Peyer's patch (tissue), 4 donors: ENCODE data around the gene CDH1. TPM values are rescaled to one million over a fixed set of nuclear protein-coding genes. Genes with fewer than 3 reads are reported as not detected.
"Not testable (repeated sequence)": the region's sequence is repeated elsewhere in the genome, so short reads cannot be mapped to it uniquely, and the experiment has no call there.

Experiments
- DNase-seq, 3 donors: peaks; one replicate each; pipeline ENCODE4 v3.0.0-alpha.2; 2017 to 2019
- H3K27ac ChIP-seq, 4 donors: fragments of 200-600 bp; sonication (generic); one replicate each; pipeline ENCODE4 v1.5.1; 2016 to 2019
- H3K27me3 ChIP-seq, 2 donors: fragments of 200-600 bp; sonication (generic); one replicate each; pipeline ENCODE4 v1.5.1; 2019
- H3K36me3 ChIP-seq, 3 donors: fragments of 200-600 bp; sonication (generic); one replicate each; pipeline ENCODE4 v1.5.1; 2016 to 2019
- H3K4me1 ChIP-seq, 4 donors: fragments of 200-600 bp; sonication (generic); one replicate each; pipeline ENCODE4 v1.5.1; 2016 to 2019
- H3K4me3 ChIP-seq, 4 donors: fragments of 200-600 bp; sonication (generic); 1 replicate in 3 of 4; 2 replicates in 1 of 4; pipeline ENCODE4 v1.5.1; 2016 to 2019; ENCODE audit warnings: mild to moderate bottlenecking in 1 of 4
- H3K9me3 ChIP-seq, 4 donors: fragments of 200-600 bp; sonication (generic); one replicate each; pipeline ENCODE4 v1.5.1; 2016 to 2019; ENCODE audit warnings: mild to moderate bottlenecking in 1 of 4
- POLR2A ChIP-seq, 2 donors: fragments of 450-650 bp; IDR thresholded peaks; one replicate each; pipeline ENCODE4 v1.5.1; 2017; ENCODE audit warnings: antibody characterized with exemption in 2 of 2, mild to moderate bottlenecking in 2 of 2, moderate library complexity in 2 of 2
- total RNA-seq, 4 donors: library from RNA; depleted of rRNA; stranded (reverse); fragments of >200 nt; gene quantifications; one replicate each; pipeline ENCODE4 v1.1.0, GENCODE V29; 2016
- TF ChIP-seq, protein P1 (sequence below), 6 experiments: fragments of 450-650 bp in 4 of 6; fragments of 200-600 bp in 2 of 6; sonication (generic) in 1 of 6; IDR thresholded peaks; one replicate each; pipeline ENCODE4 v1.5.1; 2017 to 2019; ENCODE audit warnings: antibody characterized with exemption in 6 of 6, mild to moderate bottlenecking in 3 of 6, moderate library complexity in 1 of 6

The CDH1 gene
- total RNA-seq, 4 donors from 2014 or later = 56.9 to 612 (median 429) TPM

DNA sequence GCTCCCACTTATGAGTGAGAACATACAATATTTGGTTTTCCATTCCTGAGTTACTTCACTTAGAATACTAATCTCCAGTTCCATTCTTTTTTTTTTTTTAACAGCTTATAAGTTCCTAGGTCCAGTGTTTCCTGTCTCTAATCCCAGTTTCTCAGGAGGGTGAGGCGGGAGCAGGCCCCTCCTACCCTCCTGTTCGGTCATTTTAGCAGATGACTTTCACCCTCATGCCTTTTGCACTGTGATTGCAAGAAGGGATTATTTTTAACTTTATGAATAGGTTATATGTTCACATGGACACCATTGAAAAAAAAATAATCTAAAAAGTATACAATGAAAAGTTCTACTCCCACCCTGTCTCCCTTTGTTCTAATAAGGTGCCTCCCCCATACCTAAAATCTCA, 47.6 kb downstream of the CDH1 start:
- H3K4me1 ChIP-seq = peaks cover 0 to 8% (median 0%) of the 10 kb centered on the region in 4 donors
- no peak overlapping the region for H3K27ac ChIP-seq
- TF ChIP-seq, protein P1, sequence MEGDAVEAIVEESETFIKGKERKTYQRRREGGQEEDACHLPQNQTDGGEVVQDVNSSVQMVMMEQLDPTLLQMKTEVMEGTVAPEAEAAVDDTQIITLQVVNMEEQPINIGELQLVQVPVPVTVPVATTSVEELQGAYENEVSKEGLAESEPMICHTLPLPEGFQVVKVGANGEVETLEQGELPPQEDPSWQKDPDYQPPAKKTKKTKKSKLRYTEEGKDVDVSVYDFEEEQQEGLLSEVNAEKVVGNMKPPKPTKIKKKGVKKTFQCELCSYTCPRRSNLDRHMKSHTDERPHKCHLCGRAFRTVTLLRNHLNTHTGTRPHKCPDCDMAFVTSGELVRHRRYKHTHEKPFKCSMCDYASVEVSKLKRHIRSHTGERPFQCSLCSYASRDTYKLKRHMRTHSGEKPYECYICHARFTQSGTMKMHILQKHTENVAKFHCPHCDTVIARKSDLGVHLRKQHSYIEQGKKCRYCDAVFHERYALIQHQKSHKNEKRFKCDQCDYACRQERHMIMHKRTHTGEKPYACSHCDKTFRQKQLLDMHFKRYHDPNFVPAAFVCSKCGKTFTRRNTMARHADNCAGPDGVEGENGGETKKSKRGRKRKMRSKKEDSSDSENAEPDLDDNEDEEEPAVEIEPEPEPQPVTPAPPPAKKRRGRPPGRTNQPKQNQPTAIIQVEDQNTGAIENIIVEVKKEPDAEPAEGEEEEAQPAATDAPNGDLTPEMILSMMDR (IDR thresholded peaks at IDR 0.05) = no peak
- TF ChIP-seq POLR2A (IDR thresholded peaks at IDR 0.05) = no peak
- H3K27me3 ChIP-seq = no peaks in the 10 kb centered on the region
- peaks cover 0 to 21% (median 0%) of the 10 kb centered on the region in 3 donors for H3K36me3 ChIP-seq
- H3K4me3 ChIP-seq = no peak overlapping the region
- no peaks in the 10 kb centered on the region for H3K9me3 ChIP-seq
- no peak for DNase-seq

GRCh38 chr16:68785715-68786114, 48.6 kb downstream of the CDH1 start:
- TF ChIP-seq, protein P1 (IDR thresholded peaks at IDR 0.05) = no peak
- TF ChIP-seq POLR2A (IDR thresholded peaks at IDR 0.05) = no peak
- Histone ChIP-seq H3K9me3 (no peaks in the 10 kb centered on the region), H3K27me3 (no peaks in the 10 kb centered on the region), H3K4me3 (no peak overlapping the region), H3K4me1 (peaks cover 0 to 17% (median 0%) of the 10 kb centered on the region in 4 donors), H3K27ac (no peak overlapping the region), H3K36me3 (peaks cover 0 to 20% (median 0%) of the 10 kb centered on the region in 3 donors)
- no peak for DNase-seq

DNA sequence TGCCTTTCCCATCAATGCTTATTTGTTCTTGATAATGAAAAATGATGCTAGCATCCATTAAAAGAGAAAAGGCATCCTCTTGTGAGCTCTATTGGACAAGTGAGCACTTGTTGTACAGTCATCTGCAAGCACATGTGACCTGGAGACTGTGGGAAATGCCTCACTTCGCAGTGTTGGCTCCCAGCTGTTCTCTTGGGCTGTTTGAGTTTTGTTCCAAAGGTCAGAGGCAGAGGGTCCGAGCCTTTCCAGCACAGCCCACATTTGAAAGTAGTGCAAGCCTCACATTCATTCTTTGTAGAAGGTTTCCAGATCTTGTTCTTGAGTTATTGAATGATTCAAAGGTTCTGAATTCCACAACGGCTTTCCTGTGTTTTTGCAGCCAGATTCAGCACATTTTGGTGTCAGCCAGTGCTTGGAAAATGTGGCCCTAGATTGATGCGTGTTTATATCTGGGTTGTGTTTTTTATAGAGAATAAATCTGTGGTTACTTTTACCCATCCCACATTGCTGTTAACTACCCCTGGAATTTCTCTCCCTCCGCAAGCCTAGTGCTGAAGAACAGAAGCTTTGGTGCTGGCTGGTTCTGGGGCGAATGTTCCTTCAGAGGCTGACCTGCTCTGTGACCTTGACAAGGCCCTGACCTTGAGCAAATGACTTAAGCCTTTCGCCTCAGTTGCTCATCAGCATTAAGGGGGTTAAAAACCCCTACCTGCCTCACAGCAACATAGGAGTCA, 49.8 kb downstream of the CDH1 start:
- Histone ChIP-seq H3K27ac (peak overlapping the region in 1 of 4 donors; percentile 17), H3K9me3 (no peaks in the 10 kb centered on the region), H3K36me3 (peaks cover 0 to 9% (median 0%) of the 10 kb centered on the region in 3 donors), H3K27me3 (no peaks in the 10 kb centered on the region), H3K4me3 (no peak overlapping the region), H3K4me1 (peaks cover 0 to 26% (median 0%) of the 10 kb centered on the region in 4 donors)
- TF ChIP-seq, protein P1 (IDR thresholded peaks at IDR 0.05) = no peak
- TF ChIP-seq POLR2A (IDR thresholded peaks at IDR 0.05) = no peak
- peak in 1 of 3 donors; percentile 52 for DNase-seq

DNA sequence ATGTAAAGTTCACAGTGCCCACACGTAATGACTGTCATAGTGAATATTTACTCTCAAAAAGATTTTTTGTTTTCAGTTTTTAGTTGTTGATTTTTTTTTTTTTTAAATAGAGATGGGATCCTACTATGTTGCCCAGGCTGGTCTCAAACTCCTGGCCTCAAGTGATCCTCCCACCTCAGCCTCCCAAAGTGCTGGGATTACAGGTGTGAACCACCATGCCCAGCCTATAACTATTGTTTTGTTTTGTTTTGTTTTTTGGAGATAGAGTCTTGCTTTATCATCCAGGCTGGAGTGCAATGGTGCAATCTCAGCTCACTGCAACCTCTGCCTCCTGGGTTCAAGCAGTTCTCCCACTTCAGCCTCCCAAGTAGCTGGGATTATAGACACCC, 50.3 kb downstream of the CDH1 start:
- H3K4me1 ChIP-seq = peaks cover 0 to 26% (median 0%) of the 10 kb centered on the region in 4 donors
- H3K27me3 ChIP-seq, H3K27ac ChIP-seq, H3K4me3 ChIP-seq, H3K9me3 ChIP-seq, DNase-seq, H3K36me3 ChIP-seq: not testable (repeated sequence)

DNA sequence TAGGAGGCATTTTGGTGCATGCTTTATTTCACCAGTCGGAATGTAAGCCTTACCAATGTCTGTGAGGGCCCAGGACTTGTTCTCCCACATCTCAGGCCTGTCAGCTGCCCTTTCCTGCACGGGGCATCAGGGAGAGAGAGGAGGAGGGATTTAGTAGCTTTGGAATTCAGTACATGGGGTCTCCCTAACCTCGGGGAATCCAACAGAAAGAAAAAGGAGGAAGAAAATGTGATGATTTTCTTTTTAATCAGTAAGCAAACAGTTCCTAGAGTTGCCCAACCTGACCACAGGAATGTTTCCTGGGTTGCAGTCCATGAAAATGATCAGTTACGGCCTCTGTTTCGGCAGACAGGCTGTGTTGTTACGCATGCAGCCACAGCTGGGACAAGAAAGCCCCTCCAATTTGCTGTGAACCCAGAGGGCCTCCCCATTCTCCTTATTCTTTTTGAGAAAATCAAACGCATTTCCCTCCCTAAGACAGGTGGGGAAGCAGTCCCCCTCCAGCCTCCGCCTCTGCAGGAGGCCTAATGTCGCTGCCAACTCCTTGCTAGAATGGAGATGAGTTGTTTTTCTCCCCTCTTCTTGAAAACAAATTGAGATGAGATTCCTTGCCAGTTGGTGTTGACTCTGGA, 53.2 kb downstream of the CDH1 start:
- Histone ChIP-seq H3K4me3 (no peak overlapping the region), H3K9me3 (no peaks in the 10 kb centered on the region), H3K27ac (peak overlapping the region in 2 of 4 donors; percentile 1 to 42), H3K27me3 (no peaks in the 10 kb centered on the region), H3K36me3 (peaks cover 0 to 7% (median 0%) of the 10 kb centered on the region in 3 donors), H3K4me1 (peaks cover 0 to 35% (median 0%) of the 10 kb centered on the region in 4 donors)
- DNase-seq = no peak
- TF ChIP-seq, protein P1 (IDR thresholded peaks at IDR 0.05) = no peak
- TF ChIP-seq POLR2A (IDR thresholded peaks at IDR 0.05) = no peak

DNA sequence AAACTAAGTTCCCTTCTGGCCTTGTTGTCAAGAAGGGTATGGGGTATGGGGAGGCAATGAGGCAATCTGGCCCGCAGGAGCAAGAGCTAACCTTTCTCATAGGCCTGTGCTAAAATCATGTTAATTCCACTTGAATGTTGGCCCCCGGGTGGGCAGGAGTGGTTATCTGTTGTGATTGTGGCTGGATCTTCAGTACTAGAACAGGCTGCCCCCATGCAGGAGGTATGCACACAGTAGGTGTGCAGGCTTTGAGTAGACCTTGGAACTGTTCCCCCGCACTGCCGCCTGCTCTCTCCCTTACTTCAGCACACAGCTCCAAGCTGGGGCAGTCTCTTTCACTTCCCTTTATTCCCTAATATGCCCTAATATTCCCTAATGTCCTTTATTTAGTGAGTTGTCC, 53.9 kb downstream of the CDH1 start:
- Histone ChIP-seq H3K4me1 (peaks cover 0 to 35% (median 0%) of the 10 kb centered on the region in 4 donors), H3K27me3 (no peaks in the 10 kb centered on the region), H3K27ac (peak overlapping the region in 2 of 4 donors; percentile 1 to 11), H3K9me3 (no peaks in the 10 kb centered on the region), H3K36me3 (peaks cover 0 to 7% (median 0%) of the 10 kb centered on the region in 3 donors), H3K4me3 (no peak overlapping the region)
- TF ChIP-seq POLR2A (IDR thresholded peaks at IDR 0.05) = no peak
- TF ChIP-seq, protein P1 (IDR thresholded peaks at IDR 0.05) = no peak
- DNase-seq = no peak
